ENCODE data around the gene PPP6R2.

PPP6R2 gene

GRCh38 chr22:50305393-50305922 lies 37.7 kb upstream of the PPP6R2 start:
- DNase-seq (ENCODE audit: low read depth in 2 of 2), result no peak

GRCh38 chr22:50305923-50306566 lies 37.1 kb upstream of the PPP6R2 start:
- no peak for DNase-seq (ENCODE audit: low read depth in 2 of 2)

GRCh38 chr22:50306753-50307749 lies 36.1 kb upstream of the PPP6R2 start, which contains the start of gene PLXNB2:
Gene PLXNB2, minus strand, starts transcription at chr22:50307646. Its CDS starts 17,062 bp downstream, at chr22:50290584.
- DNase-seq (ENCODE audit: low read depth in 2 of 2), result peak in 1 of 2 donors; percentile 20

GRCh38 chr22:50307890-50308596 lies 35.1 kb upstream of the PPP6R2 start:
- DNase-seq (ENCODE audit: low read depth in 2 of 2), result no peak

- no peak for DNase-seq (ENCODE audit: low read depth in 2 of 2)
Measured at GRCh38 chr22:50308597-50308935, 34.6 kb upstream of the PPP6R2 start.

GRCh38 chr22:50308986-50309600 lies 34.0 kb upstream of the PPP6R2 start:
- DNase-seq (ENCODE audit: low read depth in 2 of 2), result no peak

GRCh38 chr22:50309601-50309991 lies 33.5 kb upstream of the PPP6R2 start:
- DNase-seq (ENCODE audit: low read depth in 2 of 2), result no peak

GRCh38 chr22:50310031-50310722 lies 33.0 kb upstream of the PPP6R2 start:
- no peak for DNase-seq (ENCODE audit: low read depth in 2 of 2)

GRCh38 chr22:50310949-50311444 lies 32.1 kb upstream of the PPP6R2 start:
- DNase-seq (ENCODE audit: low read depth in 2 of 2), result no peak

GRCh38 chr22:50311606-50312351 lies 31.3 kb upstream of the PPP6R2 start:
- no peak for DNase-seq (ENCODE audit: low read depth in 2 of 2)

GRCh38 chr22:50312371-50312770 lies 30.8 kb upstream of the PPP6R2 start:
- DNase-seq (ENCODE audit: low read depth in 2 of 2), result no peak

GRCh38 chr22:50313021-50313420 lies 30.1 kb upstream of the PPP6R2 start:
- DNase-seq (ENCODE audit: low read depth in 2 of 2), result no peak

- DNase-seq (ENCODE audit: low read depth in 2 of 2), result no peak
Measured at GRCh38 chr22:50313600-50313999, 29.5 kb upstream of the PPP6R2 start.

- DNase-seq (ENCODE audit: low read depth in 2 of 2), result no peak
Measured at GRCh38 chr22:50314081-50314454, 29.1 kb upstream of the PPP6R2 start.

- peak; percentile 46 to 63 for DNase-seq (ENCODE audit: low read depth in 2 of 2)
Measured at GRCh38 chr22:50314455-50315288, 28.5 kb upstream of the PPP6R2 start.

- DNase-seq (ENCODE audit: low read depth in 2 of 2), result no peak
Measured at GRCh38 chr22:50315289-50316113, 27.6 kb upstream of the PPP6R2 start.

GRCh38 chr22:50316114-50317065 lies 26.7 kb upstream of the PPP6R2 start:
- DNase-seq (ENCODE audit: low read depth in 2 of 2), result no peak

Data from stimulated activated CD8-positive, alpha-beta memory T cell treated with anti-CD3 and anti-CD28 coated beads, Interleukin-7, amount 100 ng/mL, for 4 hours (primary cell).